HCT116 (cell line): ENCODE results near the gene SEC14L1. TPM values are rescaled to one million over a fixed set of nuclear protein-coding genes. Genes with fewer than 3 reads are reported as not detected.

Experiments
- ATAC-seq: fragments of 200-7000 bp; cut with Tn5 transposase; 2 replicates; pipeline ENCODE4 v1.9.1; 2020; ENCODE audit warnings: mild to moderate bottlenecking, moderate library complexity
- BruUV-seq: library from RNA; stranded (reverse); fragments of 400-500 nt; replicated peaks from 2 replicates; lab custom pipeline; 2021; lab: Mats Ljungman, UMichigan
- CTCF ChIA-PET: fragments of 300-600 bp; sonication (Branson Sonifier 250); formaldehyde crosslinking; loops from one replicate; lab custom pipeline; 2021; ENCODE audit warnings: antibody characterized with exemption; lab: Charles Lee
- POLR2A ChIA-PET: fragments of 300-600, 350-600 bp; sonication (Branson Sonifier 250); formaldehyde crosslinking; loops from one replicate; lab custom pipeline; 2021; ENCODE audit warnings: antibody characterized with exemption; lab: Charles Lee
- RAD21 ChIA-PET, 2 experiments: fragments of 300-600 bp; sonication (Branson Sonifier 250); formaldehyde crosslinking; loops; one replicate each; lab custom pipeline; 2023; ENCODE audit warnings: low total read pairs in 2 of 2; ENCODE audit not compliant: uncharacterized antibody in 2 of 2, unreplicated experiment in 2 of 2, low non-redundant PET in 1 of 2; lab: Charles Lee
- DNase-seq: peaks from one replicate; pipeline ENCODE4 v3.0.0-alpha.2; 2010; ENCODE audit warnings: low read depth, low spot score
- H2AFZ ChIP-seq: fragments of 200-600 bp; shearing (Covaris generic), sonication (generic); 2 replicates; pipeline ENCODE4 v1.6.1; 2017; ENCODE audit warnings: low read depth, mixed run types, mixed read lengths, antibody characterized with exemption, low read length; ENCODE audit not compliant: poor library complexity, severe bottlenecking
- H3K27ac ChIP-seq: 2 replicates; pipeline ENCODE4 v1.5.1; 2012; ENCODE audit warnings: low read depth, low read length
- H3K27me3 ChIP-seq: fragments of 200-600 bp; sonication (generic); 2 replicates; pipeline ENCODE4 v1.6.1; 2016; ENCODE audit warnings: mixed run types, low read length, mixed read lengths; ENCODE audit not compliant: insufficient read depth
- H3K36me3 ChIP-seq, 2 experiments: fragments of 200-500 bp in 1 of 2; fragments of 200-600 bp in 1 of 2; sonication (Bioruptor generic) in 1 of 2; sonication (generic) in 1 of 2; 2 replicates each; pipeline versions ENCODE4 v1.5.1 to v1.6.1; 2014 to 2016; ENCODE audit warnings: low read length in 2 of 2, inconsistent platforms in 1 of 2, mixed read lengths in 1 of 2, mixed run types in 1 of 2; ENCODE audit not compliant: insufficient read depth in 2 of 2, control insufficient read depth in 1 of 2
- H3K4me1 ChIP-seq, 2 experiments: fragments of 200-600 bp in 1 of 2; sonication (generic) in 1 of 2; 2 replicates each; pipeline versions ENCODE4 v1.5.1 to v1.6.1; 2012 to 2017; ENCODE audit warnings: low read length in 2 of 2, inconsistent platforms in 1 of 2, mild to moderate bottlenecking in 1 of 2, mixed read lengths in 1 of 2, mixed run types in 1 of 2, moderate library complexity in 1 of 2; ENCODE audit not compliant: insufficient read depth in 2 of 2, control insufficient read depth in 1 of 2
- H3K4me2 ChIP-seq: fragments of 200-600 bp; sonication (generic); 2 replicates; pipeline ENCODE4 v1.6.1; 2017; ENCODE audit warnings: mixed run types, low read length, mixed read lengths
- H3K4me3 ChIP-seq, 2 experiments: fragments of 200-600 bp in 1 of 2; sonication (generic) in 1 of 2; replicated peaks in 1 of 2; 2 replicates each; pipeline ENCODE4 v1.5.1; 2011 to 2016; ENCODE audit warnings: low read length in 2 of 2, control low read depth in 1 of 2, low read depth in 1 of 2, mild to moderate bottlenecking in 1 of 2, mixed read lengths in 1 of 2, mixed run types in 1 of 2
- H3K79me2 ChIP-seq: fragments of 200-600 bp; sonication (generic); 2 replicates; pipeline ENCODE4 v1.6.1; 2017; ENCODE audit warnings: mild to moderate bottlenecking, mixed run types, low read length, moderate library complexity, mixed read lengths; ENCODE audit not compliant: insufficient read depth
- H3K9ac ChIP-seq: fragments of 200-600 bp; sonication (generic); 2 replicates; pipeline ENCODE4 v1.6.1; 2016; ENCODE audit warnings: low read length, mixed read lengths
- H3K9me2 ChIP-seq: fragments of 200-600 bp; sonication (generic), shearing (Covaris generic); 2 replicates; pipeline ENCODE4 v1.6.1; 2017; ENCODE audit warnings: mixed run types, mild to moderate bottlenecking, moderate library complexity; ENCODE audit not compliant: insufficient read depth
- H3K9me3 ChIP-seq, 2 experiments: fragments of 200-500 bp in 1 of 2; fragments of 200-600 bp in 1 of 2; sonication (Bioruptor generic) in 1 of 2; sonication (generic) in 1 of 2; 2 replicates each; pipeline ENCODE4 v1.6.1; 2014 to 2017; ENCODE audit warnings: low read length in 2 of 2, mixed read lengths in 2 of 2, inconsistent platforms in 1 of 2, low read depth in 1 of 2, mild to moderate bottlenecking in 1 of 2, mixed run types in 1 of 2, moderate library complexity in 1 of 2; ENCODE audit not compliant: control insufficient read depth in 1 of 2, insufficient read depth in 1 of 2
- H4K20me1 ChIP-seq: fragments of 200-600 bp; sonication (generic), shearing (Covaris generic); 2 replicates; pipeline ENCODE4 v1.6.1; 2017; ENCODE audit warnings: mixed run types, mild to moderate bottlenecking, moderate library complexity; ENCODE audit not compliant: insufficient read depth
- CBX3 ChIP-seq: IDR thresholded peaks from 2 replicates; pipeline ENCODE4 v1.6.1; 2012; ENCODE audit warnings: low read depth
- CEBPB ChIP-seq: IDR thresholded peaks from 2 replicates; pipeline ENCODE4 v1.6.1; 2012; ENCODE audit warnings: low read depth
- EGR1 ChIP-seq: IDR thresholded peaks from 2 replicates; pipeline ENCODE4 v1.6.1; 2012; ENCODE audit warnings: low read depth
- EZH2 ChIP-seq: fragments of 200-600 bp; sonication (generic); IDR thresholded peaks from 2 replicates; pipeline ENCODE4 v1.6.1; 2017; ENCODE audit warnings: antibody characterized with exemption, mixed run types
- EZH2phosphoT487 ChIP-seq: fragments of 200-600 bp; IDR thresholded peaks from 2 replicates; pipeline ENCODE4 v1.6.1; 2018; ENCODE audit warnings: antibody characterized with exemption, borderline replicate concordance
- JUND ChIP-seq: IDR thresholded peaks from 2 replicates; pipeline ENCODE4 v1.6.1; 2012
- POLR2A ChIP-seq: IDR thresholded peaks from 2 replicates; pipeline ENCODE4 v1.7.0; 2011; ENCODE audit warnings: borderline replicate concordance; ENCODE audit not compliant: insufficient read depth, insufficient read length; ENCODE audit errors: extremely low read depth
- SIN3A ChIP-seq: IDR thresholded peaks from 2 replicates; pipeline ENCODE4 v1.6.1; 2012; ENCODE audit warnings: low read depth
- SP1 ChIP-seq: IDR thresholded peaks from 2 replicates; pipeline ENCODE4 v1.6.1; 2012; ENCODE audit warnings: low read depth
- SRF ChIP-seq: IDR thresholded peaks from 2 replicates; pipeline ENCODE4 v1.6.1; 2012; ENCODE audit warnings: low read depth
- ZFX ChIP-seq: fragments of 450-650 bp; IDR thresholded peaks from 2 replicates; pipeline ENCODE4 v1.6.1; 2017
- intact Hi-C: fragments of 100-400 bp; cut with micrococcal nuclease; formaldehyde crosslinking; loops from 2 replicates; pipeline ENCODE4 v1.10.0; 2022
- total RNA-seq: library from RNA; stranded (reverse); gene quantifications from one replicate; pipeline ENCODE4 v1.2.1, GENCODE V29; 2021; ENCODE audit not compliant: unreplicated experiment
- TF ChIP-seq, protein P1 (sequence below), 3 experiments: fragments of 200-600 bp in 1 of 3; sonication (generic) in 1 of 3; IDR thresholded peaks in 2 of 3; conservative IDR thresholded peaks in 1 of 3; 2 replicates each; pipeline ENCODE4 v1.5.1; 2012 to 2017; ENCODE audit warnings: low read depth in 2 of 3, low read length in 2 of 3, antibody characterized with exemption in 1 of 3, borderline replicate concordance in 1 of 3, control low read depth in 1 of 3, mild to moderate bottlenecking in 1 of 3, mixed read lengths in 1 of 3, mixed run types in 1 of 3, moderate library complexity in 1 of 3; ENCODE audit not compliant: insufficient read depth in 1 of 3
- TF ChIP-seq, protein P2 (sequence below): IDR thresholded peaks from 2 replicates; pipeline ENCODE4 v1.6.1; 2012

SEC14L1 gene
- total RNA-seq, 1 experiment from 2014 or later = 59.7 TPM

DNA sequence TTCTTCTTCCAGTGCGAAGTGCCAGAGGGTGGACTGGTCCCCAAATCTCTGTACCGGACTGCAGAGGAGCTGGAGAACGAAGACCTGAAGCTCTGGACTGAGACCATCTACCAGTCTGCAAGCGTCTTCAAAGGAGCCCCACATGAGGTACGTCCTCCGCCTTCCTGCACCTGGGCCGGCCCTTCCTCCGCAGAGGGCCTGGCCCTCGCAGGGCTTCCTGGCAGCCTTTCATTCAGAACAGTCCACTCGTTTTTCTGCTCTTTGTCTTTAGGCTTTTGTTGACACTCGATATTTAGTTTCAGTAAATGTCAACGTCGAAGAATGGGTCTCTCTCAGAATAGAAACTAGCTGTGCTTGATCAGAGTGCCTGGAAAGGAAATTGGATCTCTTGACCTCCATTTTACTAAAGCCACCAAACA, 68.6 kb downstream of the SEC14L1 start:
- no TSS peak for BruUV-seq
- no peaks in the 10 kb centered on the region for H3K9me2 ChIP-seq
- H3K9ac ChIP-seq = no peak overlapping the region
- no peak overlapping the region for H3K4me3 ChIP-seq
- no peaks in the 10 kb centered on the region for H4K20me1 ChIP-seq
- H2AFZ ChIP-seq = no peak overlapping the region
- RAD21 ChIA-PET = no interaction called here
- no peaks in the 10 kb centered on the region for H3K4me1 ChIP-seq
- ATAC-seq (no peak), DNase-seq (no peak)
- no peak for TF ChIP-seq CBX3
- no peak for TF ChIP-seq CEBPB
- no peak overlapping the region for H3K4me2 ChIP-seq
- no peaks in the 10 kb centered on the region for H3K79me2 ChIP-seq
- POLR2A ChIA-PET = no interaction called here
- H3K27me3 ChIP-seq = no peaks in the 10 kb centered on the region
- intact Hi-C loops = no loop called here
- H3K9me3 ChIP-seq = no peaks in the 10 kb centered on the region
- no peak overlapping the region for H3K27ac ChIP-seq
- CTCF ChIA-PET = no interaction called here
- peaks cover 31 to 56% of the 10 kb centered on the region in 2 experiments; a peak in 3 of 4 replicates for H3K36me3 ChIP-seq

DNA sequence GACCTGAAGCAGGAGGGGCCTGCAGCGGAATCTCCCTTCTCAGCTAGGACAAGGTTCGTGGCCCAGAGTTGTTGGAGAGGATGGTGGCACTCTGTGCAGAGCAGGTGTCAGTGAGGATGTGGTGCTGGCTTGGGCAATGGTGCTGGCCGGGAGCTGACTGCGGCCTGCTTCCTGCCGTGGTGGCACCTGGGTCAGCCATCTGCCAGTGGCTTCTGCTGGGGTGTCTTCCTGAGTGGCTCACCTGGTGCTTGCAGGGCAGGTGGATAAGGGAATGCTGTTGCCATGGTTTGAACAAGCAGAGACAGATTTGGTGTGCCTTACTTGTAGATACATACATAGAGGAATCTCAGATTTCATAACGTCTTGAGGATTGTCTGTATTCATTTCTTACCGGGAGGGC, 69.6 kb downstream of the SEC14L1 start:
- Histone ChIP-seq H3K4me3 (no peak overlapping the region), H3K9me2 (no peaks in the 10 kb centered on the region), H3K4me1 (no peaks in the 10 kb centered on the region), H3K27me3 (no peaks in the 10 kb centered on the region), H3K79me2 (no peaks in the 10 kb centered on the region), H3K27ac (no peak overlapping the region), H3K4me2 (no peak overlapping the region), H2AFZ (no peak overlapping the region), H3K9me3 (no peaks in the 10 kb centered on the region), H3K36me3 (peaks cover 31 to 51% of the 10 kb centered on the region in 2 experiments; a peak in 3 of 4 replicates), H3K9ac (no peak overlapping the region), H4K20me1 (no peaks in the 10 kb centered on the region)
- DNase-seq (no peak), ATAC-seq (no peak)
- CTCF ChIA-PET = no interaction called here
- no peak for TF ChIP-seq POLR2A
- TF ChIP-seq SRF = no peak
- TF ChIP-seq, protein P1, sequence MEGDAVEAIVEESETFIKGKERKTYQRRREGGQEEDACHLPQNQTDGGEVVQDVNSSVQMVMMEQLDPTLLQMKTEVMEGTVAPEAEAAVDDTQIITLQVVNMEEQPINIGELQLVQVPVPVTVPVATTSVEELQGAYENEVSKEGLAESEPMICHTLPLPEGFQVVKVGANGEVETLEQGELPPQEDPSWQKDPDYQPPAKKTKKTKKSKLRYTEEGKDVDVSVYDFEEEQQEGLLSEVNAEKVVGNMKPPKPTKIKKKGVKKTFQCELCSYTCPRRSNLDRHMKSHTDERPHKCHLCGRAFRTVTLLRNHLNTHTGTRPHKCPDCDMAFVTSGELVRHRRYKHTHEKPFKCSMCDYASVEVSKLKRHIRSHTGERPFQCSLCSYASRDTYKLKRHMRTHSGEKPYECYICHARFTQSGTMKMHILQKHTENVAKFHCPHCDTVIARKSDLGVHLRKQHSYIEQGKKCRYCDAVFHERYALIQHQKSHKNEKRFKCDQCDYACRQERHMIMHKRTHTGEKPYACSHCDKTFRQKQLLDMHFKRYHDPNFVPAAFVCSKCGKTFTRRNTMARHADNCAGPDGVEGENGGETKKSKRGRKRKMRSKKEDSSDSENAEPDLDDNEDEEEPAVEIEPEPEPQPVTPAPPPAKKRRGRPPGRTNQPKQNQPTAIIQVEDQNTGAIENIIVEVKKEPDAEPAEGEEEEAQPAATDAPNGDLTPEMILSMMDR (IDR thresholded peaks at IDR 0.05 in 2 of 3, conservative IDR thresholded peaks at IDR 0.05 in 1 of 3; ENCODE audit: borderline replicate concordance in 1 of 3, insufficient read depth in 1 of 3, low read depth in 2 of 3, low read length in 2 of 3) = no peak
- TF ChIP-seq JUND = no peak
- TF ChIP-seq SIN3A = no peak
- TF ChIP-seq ZFX = no peak
- no peak for TF ChIP-seq SP1
- TF ChIP-seq EGR1 = no peak
- no peak for TF ChIP-seq EZH2
- TF ChIP-seq, protein P2, sequence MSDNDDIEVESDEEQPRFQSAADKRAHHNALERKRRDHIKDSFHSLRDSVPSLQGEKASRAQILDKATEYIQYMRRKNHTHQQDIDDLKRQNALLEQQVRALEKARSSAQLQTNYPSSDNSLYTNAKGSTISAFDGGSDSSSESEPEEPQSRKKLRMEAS = no peak
- no peak for TF ChIP-seq CBX3
- no peak for TF ChIP-seq EZH2phosphoT487
- RAD21 ChIA-PET = no interaction called here
- no TSS peak for BruUV-seq
- POLR2A ChIA-PET = no interaction called here
- intact Hi-C loops = no loop called here
